Dermis microvascular lymphatic vessel endothelial cell (primary cell): ENCODE results near the gene MED9. TPM values are rescaled to one million over a fixed set of nuclear protein-coding genes. Genes with fewer than 3 reads are reported as not detected.

Source experiments
- DNase-seq, 2 donors: peaks; one replicate each; pipeline versions ENCODE4 v3.0.0 to v3.0.0-alpha.2; 2010; ENCODE audit warnings: low read depth in 2 of 2
- total RNA-seq: library from RNA; depleted of rRNA; stranded (reverse); fragments of >200 nt; gene quantifications from 2 replicates; pipeline ENCODE4 v1.2.1, GENCODE V29; 2014

The MED9 gene
- total RNA-seq, 1 donor from 2014 or later = 6.7 TPM

- peak in 1 of 2 donors; percentile 20 for DNase-seq
These were observed 59.2 kb downstream of the MED9 start for GRCh38 chr17:17535957-17536356.

DNA sequence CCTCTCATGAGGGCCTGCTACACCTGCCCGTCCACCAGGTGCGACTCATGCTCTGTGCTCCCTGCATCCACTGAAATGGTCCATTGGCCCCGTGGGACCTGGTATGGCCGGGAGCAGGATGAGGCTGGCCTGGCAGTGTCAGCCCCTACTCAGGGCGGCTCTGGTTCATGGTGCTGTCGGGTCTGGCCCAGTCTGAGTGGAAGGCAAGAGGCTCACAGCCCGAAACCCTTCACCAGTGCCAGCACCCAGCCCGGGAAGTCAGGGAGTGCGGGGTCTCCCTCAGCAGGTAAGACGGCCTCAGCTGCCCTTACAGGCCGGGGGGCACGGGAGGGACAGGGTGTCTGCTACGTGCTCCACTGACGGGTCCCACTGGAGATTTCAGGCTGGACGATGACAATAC is 59.9 kb downstream of the MED9 start:
- no peak for DNase-seq

DNA sequence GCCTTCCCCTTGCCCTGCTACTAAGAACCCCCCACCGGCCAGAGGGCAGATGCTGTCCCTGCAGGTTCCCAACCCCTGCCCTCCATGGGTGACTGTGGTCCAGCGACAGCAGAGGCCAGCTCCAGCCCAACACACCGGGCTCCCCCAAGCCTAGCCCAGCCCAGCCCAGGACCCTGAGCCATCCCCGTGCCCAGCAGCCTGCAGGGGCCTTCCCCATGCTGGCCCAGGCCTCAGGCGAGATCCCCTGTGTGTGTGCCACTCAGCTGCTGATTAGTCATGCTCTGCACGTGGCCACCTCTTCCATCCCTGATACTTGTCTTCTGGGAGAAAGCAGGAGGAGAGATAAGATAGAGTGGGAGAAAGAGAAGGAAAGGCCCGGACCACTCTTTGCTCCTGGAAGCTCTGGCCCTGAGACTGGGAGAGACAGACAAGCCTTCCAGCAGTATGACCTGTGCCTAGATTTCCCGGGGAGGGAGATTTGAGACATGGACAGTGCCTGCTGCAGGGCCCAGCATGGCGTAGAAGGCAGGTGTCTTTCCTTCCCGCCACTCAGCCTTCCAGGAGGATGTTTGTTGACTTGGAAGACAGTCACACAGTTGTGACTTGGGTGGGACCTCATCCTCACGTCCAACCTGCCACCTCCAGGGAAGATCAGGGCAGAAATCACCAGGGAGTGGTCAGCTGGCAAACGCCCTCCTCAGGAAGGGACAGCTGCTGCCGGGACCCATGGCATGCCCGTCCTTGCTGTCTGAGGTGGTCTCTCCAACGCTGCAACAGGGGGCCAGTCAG is 60.7 kb downstream of the MED9 start:
- DNase-seq = no peak

- DNase-seq = peak; percentile 27 to 55
These were observed 61.9 kb downstream of the MED9 start for GRCh38 chr17:17538417-17539391.

DNA sequence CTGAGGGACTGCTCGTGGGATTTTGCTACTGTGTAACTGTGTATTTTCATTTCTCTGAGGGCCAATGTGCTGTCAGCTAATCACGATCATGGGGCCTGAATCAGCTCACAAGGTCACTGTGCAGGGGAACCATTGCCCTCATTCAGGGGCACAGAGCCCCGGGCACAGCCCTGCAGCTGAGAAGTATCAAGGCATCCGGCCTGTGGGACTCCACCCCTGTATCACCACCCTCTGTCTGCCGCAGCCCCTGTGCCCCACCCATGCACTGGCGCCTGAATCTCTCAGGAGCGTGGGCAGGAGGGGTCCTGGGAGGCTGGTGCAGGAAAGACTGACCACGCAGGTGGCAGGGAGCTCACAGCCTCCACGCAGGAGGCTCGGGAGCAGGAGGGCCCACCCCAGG is 62.8 kb downstream of the MED9 start:
- DNase-seq = no peak

DNA sequence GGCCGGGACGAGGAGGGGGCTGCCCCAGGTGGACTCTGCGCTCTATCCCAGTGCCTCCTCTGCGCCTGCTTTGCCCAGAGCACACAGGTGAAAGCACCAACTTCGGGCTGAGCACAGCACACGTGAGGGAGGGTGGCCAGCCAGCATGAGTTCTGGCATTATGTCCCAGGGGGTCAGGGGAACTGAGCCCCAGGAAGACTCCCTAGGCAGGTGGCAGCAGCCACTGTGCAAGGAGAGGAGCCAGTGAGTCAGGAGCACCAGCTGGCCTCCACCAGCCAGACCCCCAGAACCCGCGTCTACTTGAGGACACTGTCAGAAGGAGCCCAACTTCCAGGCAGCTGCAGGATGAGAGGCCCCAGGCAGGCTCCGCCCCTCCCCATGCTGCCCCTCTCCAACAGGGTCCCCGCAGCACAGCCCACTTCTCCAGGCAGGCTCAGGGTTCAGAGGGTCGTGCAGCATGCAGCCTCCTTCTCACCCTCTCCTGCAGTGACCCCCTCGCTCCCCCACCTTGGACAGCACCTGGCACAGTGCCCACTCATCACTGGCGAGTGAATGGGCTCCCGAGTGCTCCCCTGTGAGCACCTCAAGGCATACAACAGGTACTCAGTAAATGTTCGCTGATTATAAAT is 63.6 kb downstream of the MED9 start:
- no peak for DNase-seq

GRCh38 chr17:17540935-17541639 is 64.3 kb downstream of the MED9 start:
- no peak for DNase-seq

- DNase-seq = no peak
These were observed 64.8 kb downstream of the MED9 start for GRCh38 chr17:17541640-17542001.

Other genes starting within 250 kb of the MED9 start
- 38.8 and 84.6 TPM in 2 replicates for gene FLCN, start 239.8 kb upstream of the MED9 start, total RNA-seq
- 80.4 and 83.1 TPM in 2 replicates for gene COPS3, start 195.8 kb upstream of the MED9 start, total RNA-seq
- gene NT5M, start 173.6 kb upstream of the MED9 start, total RNA-seq = 1.8 and 4.2 TPM in 2 replicates
- 5.4 and 9.0 TPM in 2 replicates for gene RASD1, start 19.4 kb downstream of the MED9 start, total RNA-seq
- 23.5 and 24.7 TPM in 2 replicates for gene PEMT, start 114.7 kb downstream of the MED9 start, total RNA-seq
- gene RAI1, start 204.5 kb downstream of the MED9 start, total RNA-seq = 6.0 and 10.6 TPM in 2 replicates